Measurements from ENCODE around the gene ARID5B. TPM values are rescaled to one million over a fixed set of nuclear protein-coding genes. Genes with fewer than 3 reads are reported as not detected.

ARID5B gene
- total and polyA plus RNA-seq, 2 of the 4 experiments (the other 2 are of a cell fraction), result 41.0 to 125 TPM

- Histone ChIP-seq H3K4me1 (ENCODE audit: control insufficient read depth, insufficient read depth, low read length) (peaks cover 16% of the 10 kb centered on the region), H3K9me1 (ENCODE audit: insufficient read depth, low read length) (peaks cover 17% of the 10 kb centered on the region), H3K18ac (ENCODE audit: low read depth, low read length) (no peak overlapping the region), H3K4me3 (ENCODE audit: insufficient read depth, low read depth, low read length) (no peak overlapping the region), H3K9me3 (ENCODE audit: control insufficient read depth, insufficient read depth, low read length) (no peaks in the 10 kb centered on the region), H3K4me2 (ENCODE audit: low read depth, low read length) (no peak overlapping the region), H3K14ac (replicated peaks; ENCODE audit: low read depth, low read length) (no peak overlapping the region), H4K8ac (ENCODE audit: low read depth in 2 of 2, low read length in 2 of 2) (no peak overlapping the region), H2AK5ac (ENCODE audit: low read depth, low read length) (no peak overlapping the region), H3K79me1 (ENCODE audit: low read depth in 1 of 2, low read length in 2 of 2) (peaks cover 39 to 59% of the 10 kb centered on the region in 2 experiments), H2BK20ac (ENCODE audit: low read depth, low read length) (no peak overlapping the region), H4K5ac (ENCODE audit: low read depth, low read length) (no peak overlapping the region), H4K91ac (ENCODE audit: insufficient read depth, low read depth, low read length) (peak overlapping the region; percentile 8; the same call in 1 of the 2 replicates), H2BK120ac (ENCODE audit: low read depth, low read length) (peak overlapping the region; percentile 10; the same call in 1 of the 2 replicates), H3K56ac (ENCODE audit: extremely low read depth, insufficient read depth, low read length) (no peak overlapping the region), H4K20me1 (ENCODE audit: insufficient read depth, low read length) (peaks cover 8% of the 10 kb centered on the region; the same call in 1 of the 2 replicates), H2AK9ac (replicated peaks; ENCODE audit: low read depth, low read length, poor library complexity) (no peak overlapping the region), H3K4ac (ENCODE audit: low read depth, low read length) (no peak overlapping the region), H2AFZ (replicated peaks; ENCODE audit: low read length, poor library complexity) (no peak overlapping the region), H2BK5ac (ENCODE audit: low read depth, low read length, poor library complexity, severe bottlenecking) (no peak overlapping the region), H2BK15ac (ENCODE audit: low read depth, low read length) (no peak overlapping the region; the same call in 1 of the 3 replicates), H3K9ac (ENCODE audit: low read depth, low read length) (no peak overlapping the region), H3K27me3 (ENCODE audit: control insufficient read depth, insufficient read depth, low read length) (no peaks in the 10 kb centered on the region), H3K23ac (ENCODE audit: low read depth, low read length) (no peak overlapping the region), H3K27ac (ENCODE audit: insufficient read depth, low read length) (no peak overlapping the region), H3K36me3 (ENCODE audit: control insufficient read depth, insufficient read depth, low read length) (peaks cover 30% of the 10 kb centered on the region)
- ChIA-PET POLR2A (ENCODE audit: unreplicated experiment) (no interaction called here), CTCF (no interaction called here)
- DNase-seq (no peak), ATAC-seq (ENCODE audit: low read depth) (no peak)
- TF ChIP-seq CHD1 (IDR thresholded peaks at IDR 0.05; ENCODE audit: low read depth, low read length), result no peak
- dilution Hi-C loops (cut with HindIII; ENCODE audit: low sequenced_read_pairs, unreplicated experiment), result no loop called here
- intact Hi-C loops (cut with micrococcal nuclease), result no loop called here
- in situ Hi-C loops (cut with MboI; ENCODE audit: low sequenced_read_pairs), result no loop called here
- BruUV-seq (replicated peaks), result no TSS peak
- WGBS, 2 experiments (ENCODE audit: extremely low coverage in 2 of 2, insufficient read length in 1 of 2), result no CpG with 5 or more reads among the region's 2 CpGs
Observed at GRCh38 chr10:61959814-61960213, 58.3 kb downstream of the ARID5B start.
